Activated T-cell treated with anti-CD3 and anti-CD28 coated beads for 1 hour (primary cell): Measurements from ENCODE around the gene RASSF1.

ENCODE experiments used
- DNase-seq: peaks from one replicate; pipeline ENCODE4 v3.0.0-alpha.2; 2020; ENCODE audit warnings: low read depth

The RASSF1 gene

GRCh38 chr3:50340448-50341329 is at the start of gene RASSF1:
TSS of gene RASSF1 (minus strand) at chr3:50340836. CDS start at chr3:50340805, 31 bp downstream.
- DNase-seq, result peak; percentile 47

- DNase-seq, result no peak
These were observed 48.8 kb upstream of the RASSF1 start for GRCh38 chr3:50389414-50389767.

GRCh38 chr3:50388720-50389413 is 48.2 kb upstream of the RASSF1 start:
- DNase-seq, result no peak

GRCh38 chr3:50388016-50388719 is 47.5 kb upstream of the RASSF1 start:
- DNase-seq, result no peak

GRCh38 chr3:50385754-50386153 is 45.1 kb upstream of the RASSF1 start:
- DNase-seq, result no peak

- no peak for DNase-seq
These were observed 43.1 kb upstream of the RASSF1 start for GRCh38 chr3:50383750-50384149.

- DNase-seq, result no peak
These were observed 42.1 kb upstream of the RASSF1 start for GRCh38 chr3:50382722-50383121.

- no peak for DNase-seq
These were observed 40.7 kb upstream of the RASSF1 start for GRCh38 chr3:50381383-50381782.

- DNase-seq, result no peak
These were observed 39.9 kb upstream of the RASSF1 start for GRCh38 chr3:50380405-50381085.

- no peak for DNase-seq
These were observed 38.1 kb upstream of the RASSF1 start for GRCh38 chr3:50378757-50379156.

GRCh38 chr3:50378024-50378423 is 37.4 kb upstream of the RASSF1 start:
- no peak for DNase-seq

GRCh38 chr3:50375258-50375931 is 34.8 kb upstream of the RASSF1 start:
- no peak for DNase-seq

- DNase-seq, result no peak
These were observed 34.0 kb upstream of the RASSF1 start for GRCh38 chr3:50374363-50375257.

- DNase-seq, result no peak
These were observed 32.8 kb upstream of the RASSF1 start for GRCh38 chr3:50373146-50374051.

- DNase-seq, result no peak
These were observed 31.7 kb upstream of the RASSF1 start for GRCh38 chr3:50372349-50372748.

GRCh38 chr3:50371133-50371685 is 30.6 kb upstream of the RASSF1 start:
- no peak for DNase-seq

- DNase-seq, result no peak
These were observed 30.0 kb upstream of the RASSF1 start for GRCh38 chr3:50370594-50370993.

GRCh38 chr3:50369012-50369670 is 28.5 kb upstream of the RASSF1 start:
- no peak for DNase-seq

- DNase-seq, result no peak
These were observed 25.2 kb upstream of the RASSF1 start for GRCh38 chr3:50365842-50366220.
